Progenitor cell of endocrine pancreas (in vitro differentiated cells): ENCODE measurements around the gene LONP2. TPM values are rescaled to one million over a fixed set of nuclear protein-coding genes. Genes with fewer than 3 reads are reported as not detected.

Experiments used
- DNase-seq: peaks from one replicate; pipeline ENCODE4 v3.0.0; 2021; ENCODE audit warnings: low spot score; ENCODE audit not compliant: unreplicated experiment
- H3K27ac Mint-ChIP-seq: 2 replicates; pipeline ENCODE4 v1.8.0; 2021; ENCODE audit warnings: mild to moderate bottlenecking, moderate library complexity, mixed read lengths
- H3K27me3 Mint-ChIP-seq: 2 replicates; pipeline ENCODE4 v1.8.0; 2021; ENCODE audit warnings: mixed read lengths
- H3K36me3 Mint-ChIP-seq: 2 replicates; pipeline ENCODE4 v1.8.0; 2022; ENCODE audit warnings: mixed read lengths; ENCODE audit not compliant: insufficient read depth
- H3K4me1 Mint-ChIP-seq: 2 replicates; pipeline ENCODE4 v1.8.0; 2021; ENCODE audit warnings: low read depth, mixed read lengths
- H3K4me3 Mint-ChIP-seq: 2 replicates; pipeline ENCODE4 v1.8.0; 2021; ENCODE audit warnings: low read depth, mild to moderate bottlenecking, moderate library complexity, mixed read lengths
- H3K9me3 Mint-ChIP-seq: 2 replicates; pipeline ENCODE4 v1.8.0; 2021; ENCODE audit warnings: low read depth, mixed read lengths
- total RNA-seq: library from RNA; stranded (reverse); gene quantifications from 2 replicates; pipeline ENCODE4 v1.2.1, GENCODE V29; 2021
- TF ChIP-seq, protein P1 (sequence below): fragments of 200-600 bp; sonication (generic); IDR thresholded peaks from one replicate; pipeline ENCODE4 v1.5.0; 2021; ENCODE audit warnings: antibody characterized with exemption, mild to moderate bottlenecking; ENCODE audit not compliant: unreplicated experiment

The LONP2 gene
- total RNA-seq, 1 donor from 2014 or later: 66.4 TPM

DNA sequence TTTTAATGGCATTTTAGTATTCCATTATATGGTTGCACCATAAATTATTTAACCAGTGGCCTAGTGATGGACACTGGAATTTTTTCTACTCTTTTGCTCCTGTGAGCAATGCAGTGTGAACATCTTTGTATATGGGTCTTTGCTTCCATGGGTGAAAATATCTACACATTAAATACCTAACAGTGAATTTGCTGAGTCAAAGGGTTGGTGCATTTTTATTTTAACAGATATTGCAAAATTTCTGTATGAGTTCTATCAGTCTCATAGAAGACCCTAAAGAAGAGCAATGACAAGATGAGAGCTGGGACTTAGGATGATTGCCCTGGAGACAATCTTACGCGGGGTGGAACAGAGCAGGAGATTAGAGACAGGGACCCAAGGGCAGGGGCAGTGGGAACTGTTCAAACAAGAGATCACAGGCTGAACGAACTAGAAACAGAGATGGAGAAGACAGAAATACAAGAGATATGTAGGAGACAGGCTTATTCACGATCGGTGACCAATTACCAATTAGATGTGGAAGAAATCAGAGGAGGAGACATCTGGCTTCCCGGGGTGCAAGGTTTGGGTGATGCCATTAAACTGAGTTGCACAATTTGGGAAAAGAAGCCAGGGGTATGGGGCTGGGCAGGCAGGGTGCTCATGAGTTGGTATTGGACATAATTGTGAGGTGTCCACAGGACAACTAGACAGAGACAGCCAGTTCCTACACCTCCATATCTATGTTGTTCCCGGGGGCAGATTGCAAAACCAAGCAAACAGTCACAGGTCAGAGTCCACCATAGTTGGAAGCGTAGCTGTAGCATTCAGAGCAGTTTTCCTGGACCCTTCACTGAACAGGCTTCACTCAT is 39.9 kb upstream of the LONP2 start:
- Mint-ChIP-seq H3K27ac (no peak overlapping the region), H3K4me3 (no peak overlapping the region), H3K36me3 (no peaks in the 10 kb centered on the region), H3K9me3 (no peaks in the 10 kb centered on the region), H3K4me1 (peaks cover 9% of the 10 kb centered on the region), H3K27me3 (peaks cover 18% of the 10 kb centered on the region)
- TF ChIP-seq, protein P1, sequence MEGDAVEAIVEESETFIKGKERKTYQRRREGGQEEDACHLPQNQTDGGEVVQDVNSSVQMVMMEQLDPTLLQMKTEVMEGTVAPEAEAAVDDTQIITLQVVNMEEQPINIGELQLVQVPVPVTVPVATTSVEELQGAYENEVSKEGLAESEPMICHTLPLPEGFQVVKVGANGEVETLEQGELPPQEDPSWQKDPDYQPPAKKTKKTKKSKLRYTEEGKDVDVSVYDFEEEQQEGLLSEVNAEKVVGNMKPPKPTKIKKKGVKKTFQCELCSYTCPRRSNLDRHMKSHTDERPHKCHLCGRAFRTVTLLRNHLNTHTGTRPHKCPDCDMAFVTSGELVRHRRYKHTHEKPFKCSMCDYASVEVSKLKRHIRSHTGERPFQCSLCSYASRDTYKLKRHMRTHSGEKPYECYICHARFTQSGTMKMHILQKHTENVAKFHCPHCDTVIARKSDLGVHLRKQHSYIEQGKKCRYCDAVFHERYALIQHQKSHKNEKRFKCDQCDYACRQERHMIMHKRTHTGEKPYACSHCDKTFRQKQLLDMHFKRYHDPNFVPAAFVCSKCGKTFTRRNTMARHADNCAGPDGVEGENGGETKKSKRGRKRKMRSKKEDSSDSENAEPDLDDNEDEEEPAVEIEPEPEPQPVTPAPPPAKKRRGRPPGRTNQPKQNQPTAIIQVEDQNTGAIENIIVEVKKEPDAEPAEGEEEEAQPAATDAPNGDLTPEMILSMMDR: no peak
- no peak for DNase-seq

DNA sequence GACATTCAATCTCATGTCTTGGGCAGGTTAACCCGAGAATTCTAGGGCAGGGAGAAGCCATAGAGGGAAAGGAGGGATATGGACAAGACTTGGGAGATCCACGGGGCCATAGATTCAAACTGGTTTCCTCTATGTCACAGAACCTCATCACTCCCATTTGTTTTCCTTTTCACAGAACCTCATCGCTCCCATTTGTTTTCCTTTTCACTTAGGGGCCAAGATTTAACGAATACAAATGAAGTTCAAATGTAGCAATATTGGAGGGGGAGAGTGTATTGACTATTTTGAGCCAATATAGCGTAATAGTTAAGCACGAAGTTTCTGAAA is 39.3 kb upstream of the LONP2 start:
- no peaks in the 10 kb centered on the region for H3K9me3 Mint-ChIP-seq
- no peak overlapping the region for H3K4me3 Mint-ChIP-seq
- TF ChIP-seq, protein P1: no peak
- H3K27ac Mint-ChIP-seq: no peak overlapping the region
- H3K27me3 Mint-ChIP-seq: peaks cover 19% of the 10 kb centered on the region
- H3K36me3 Mint-ChIP-seq: no peaks in the 10 kb centered on the region
- DNase-seq: no peak
- H3K4me1 Mint-ChIP-seq: peaks cover 9% of the 10 kb centered on the region

DNA sequence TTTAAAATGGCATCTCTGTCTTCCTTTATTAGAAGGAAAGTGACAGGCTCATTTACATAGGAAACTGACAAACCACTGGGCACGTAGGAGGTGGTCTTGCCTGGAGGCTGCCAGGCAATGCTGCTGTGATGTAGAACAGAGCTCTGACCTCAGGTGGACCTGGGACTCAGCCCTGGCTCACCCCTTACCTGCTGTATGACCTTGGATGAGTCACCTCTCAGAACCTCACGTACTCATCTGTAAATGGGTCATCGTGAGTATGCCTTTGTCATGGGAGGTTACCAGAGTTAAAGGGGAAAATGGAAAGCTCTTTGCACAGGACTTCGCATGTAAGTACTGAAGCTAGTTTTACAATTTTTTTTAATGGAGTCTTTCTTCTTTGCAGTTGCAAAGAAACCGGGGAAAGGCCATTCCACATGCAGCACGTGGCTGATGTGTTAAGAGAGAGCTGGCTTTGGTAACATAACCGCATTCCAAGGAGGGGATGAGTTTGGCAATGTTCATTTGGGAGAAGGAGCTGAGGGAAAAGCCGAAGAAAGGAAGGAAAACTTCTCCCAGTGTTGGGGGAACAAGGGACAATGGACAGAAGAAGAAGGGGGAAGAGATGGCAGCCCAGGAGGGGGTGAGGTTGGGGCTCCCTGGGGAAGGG is 37.4 kb upstream of the LONP2 start:
- peaks cover 9% of the 10 kb centered on the region for H3K4me1 Mint-ChIP-seq
- H3K4me3 Mint-ChIP-seq: no peak overlapping the region
- H3K36me3 Mint-ChIP-seq: no peaks in the 10 kb centered on the region
- DNase-seq: no peak
- no peak overlapping the region for H3K27ac Mint-ChIP-seq
- H3K27me3 Mint-ChIP-seq: peaks cover 21% of the 10 kb centered on the region
- no peaks in the 10 kb centered on the region for H3K9me3 Mint-ChIP-seq
- TF ChIP-seq, protein P1: no peak

DNA sequence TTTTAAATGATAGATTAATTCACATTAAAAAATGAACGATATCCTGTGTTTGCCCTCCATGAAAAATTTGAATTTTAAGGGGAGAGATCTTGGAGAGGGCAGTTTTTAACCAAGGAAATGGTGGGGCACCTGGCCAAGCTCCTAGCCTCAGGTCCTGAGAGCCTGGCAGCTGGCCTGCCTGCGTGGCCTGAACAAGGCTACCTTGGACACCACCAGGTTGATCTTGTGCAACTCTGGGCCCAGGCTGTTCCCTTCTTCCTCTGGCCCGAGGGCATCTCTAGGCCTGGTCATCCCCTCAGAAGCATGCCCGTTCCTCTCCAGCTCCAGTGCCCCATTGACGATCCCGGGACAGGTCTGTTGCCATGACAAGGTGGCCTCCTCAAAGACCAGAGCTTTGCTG is 33.4 kb upstream of the LONP2 start:
- TF ChIP-seq, protein P1: no peak

DNA sequence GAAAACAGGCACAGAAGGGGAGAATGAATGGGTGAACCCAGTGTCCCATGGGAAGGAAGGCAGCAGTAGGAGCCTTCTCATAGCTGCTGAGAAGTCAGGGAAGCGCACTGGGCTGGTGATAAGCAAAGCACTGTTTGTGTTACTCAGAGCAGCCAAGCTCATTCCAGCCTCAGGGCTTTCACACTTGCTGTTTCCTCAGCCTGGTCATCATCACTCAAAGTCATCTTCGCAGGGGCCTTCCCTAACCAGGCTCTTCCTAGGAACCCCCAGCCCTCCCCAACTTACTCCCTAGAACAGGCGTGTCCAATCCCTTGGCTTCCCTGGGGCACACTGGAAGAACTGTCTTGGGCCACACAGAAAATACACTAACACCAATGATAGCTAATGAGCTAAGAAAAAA is 32.1 kb upstream of the LONP2 start:
- no peak for DNase-seq
- Mint-ChIP-seq H3K4me3 (no peak overlapping the region), H3K27me3 (peaks cover 39% of the 10 kb centered on the region), H3K9me3 (no peaks in the 10 kb centered on the region), H3K36me3 (no peaks in the 10 kb centered on the region), H3K4me1 (peaks cover 4% of the 10 kb centered on the region), H3K27ac (no peak overlapping the region)
- TF ChIP-seq, protein P1: no peak

More for the DNA sequence above, 33.4 kb upstream of the LONP2 start:
- H3K36me3 Mint-ChIP-seq: no peaks in the 10 kb centered on the region
- H3K27me3 Mint-ChIP-seq: peaks cover 36% of the 10 kb centered on the region
- peaks cover 3% of the 10 kb centered on the region for H3K4me1 Mint-ChIP-seq
- DNase-seq: no peak
- no peak overlapping the region for H3K4me3 Mint-ChIP-seq
- H3K9me3 Mint-ChIP-seq: no peaks in the 10 kb centered on the region
- no peak overlapping the region for H3K27ac Mint-ChIP-seq
